Progenitor cell of endocrine pancreas (in vitro differentiated cells): ENCODE results near the gene CTSS. TPM values are rescaled to one million over a fixed set of nuclear protein-coding genes. Genes with fewer than 3 reads are reported as not detected.
"Not testable (repeated sequence)": the region's sequence is repeated elsewhere in the genome, so short reads cannot be mapped to it uniquely, and the experiment has no call there.

Source experiments
- DNase-seq: peaks from one replicate; pipeline ENCODE4 v3.0.0; 2021; ENCODE audit warnings: low spot score; ENCODE audit not compliant: unreplicated experiment
- H3K27ac Mint-ChIP-seq: 2 replicates; pipeline ENCODE4 v1.8.0; 2021; ENCODE audit warnings: mild to moderate bottlenecking, moderate library complexity, mixed read lengths
- H3K27me3 Mint-ChIP-seq: 2 replicates; pipeline ENCODE4 v1.8.0; 2021; ENCODE audit warnings: mixed read lengths
- H3K36me3 Mint-ChIP-seq: 2 replicates; pipeline ENCODE4 v1.8.0; 2022; ENCODE audit warnings: mixed read lengths; ENCODE audit not compliant: insufficient read depth
- H3K4me1 Mint-ChIP-seq: 2 replicates; pipeline ENCODE4 v1.8.0; 2021; ENCODE audit warnings: low read depth, mixed read lengths
- H3K4me3 Mint-ChIP-seq: 2 replicates; pipeline ENCODE4 v1.8.0; 2021; ENCODE audit warnings: low read depth, mild to moderate bottlenecking, moderate library complexity, mixed read lengths
- H3K9me3 Mint-ChIP-seq: 2 replicates; pipeline ENCODE4 v1.8.0; 2021; ENCODE audit warnings: low read depth, mixed read lengths
- total RNA-seq: library from RNA; stranded (reverse); gene quantifications from 2 replicates; pipeline ENCODE4 v1.2.1, GENCODE V29; 2021
- TF ChIP-seq, protein P1 (sequence below): fragments of 200-600 bp; sonication (generic); IDR thresholded peaks from one replicate; pipeline ENCODE4 v1.5.0; 2021; ENCODE audit warnings: antibody characterized with exemption, mild to moderate bottlenecking; ENCODE audit not compliant: unreplicated experiment

CTSS gene
- total RNA-seq, 1 donor from 2014 or later = 0.17 TPM

- H3K4me1 Mint-ChIP-seq = no peaks in the 10 kb centered on the region
- H3K4me3 Mint-ChIP-seq = no peak overlapping the region
- H3K27ac Mint-ChIP-seq = no peak overlapping the region
- TF ChIP-seq, protein P1, sequence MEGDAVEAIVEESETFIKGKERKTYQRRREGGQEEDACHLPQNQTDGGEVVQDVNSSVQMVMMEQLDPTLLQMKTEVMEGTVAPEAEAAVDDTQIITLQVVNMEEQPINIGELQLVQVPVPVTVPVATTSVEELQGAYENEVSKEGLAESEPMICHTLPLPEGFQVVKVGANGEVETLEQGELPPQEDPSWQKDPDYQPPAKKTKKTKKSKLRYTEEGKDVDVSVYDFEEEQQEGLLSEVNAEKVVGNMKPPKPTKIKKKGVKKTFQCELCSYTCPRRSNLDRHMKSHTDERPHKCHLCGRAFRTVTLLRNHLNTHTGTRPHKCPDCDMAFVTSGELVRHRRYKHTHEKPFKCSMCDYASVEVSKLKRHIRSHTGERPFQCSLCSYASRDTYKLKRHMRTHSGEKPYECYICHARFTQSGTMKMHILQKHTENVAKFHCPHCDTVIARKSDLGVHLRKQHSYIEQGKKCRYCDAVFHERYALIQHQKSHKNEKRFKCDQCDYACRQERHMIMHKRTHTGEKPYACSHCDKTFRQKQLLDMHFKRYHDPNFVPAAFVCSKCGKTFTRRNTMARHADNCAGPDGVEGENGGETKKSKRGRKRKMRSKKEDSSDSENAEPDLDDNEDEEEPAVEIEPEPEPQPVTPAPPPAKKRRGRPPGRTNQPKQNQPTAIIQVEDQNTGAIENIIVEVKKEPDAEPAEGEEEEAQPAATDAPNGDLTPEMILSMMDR = no peak
- DNase-seq = no peak
- no peaks in the 10 kb centered on the region for H3K9me3 Mint-ChIP-seq
- no peaks in the 10 kb centered on the region for H3K27me3 Mint-ChIP-seq
- H3K36me3 Mint-ChIP-seq = no peaks in the 10 kb centered on the region
Measured at GRCh38 chr1:150788946-150789345, 23.4 kb upstream of the CTSS start.

DNA sequence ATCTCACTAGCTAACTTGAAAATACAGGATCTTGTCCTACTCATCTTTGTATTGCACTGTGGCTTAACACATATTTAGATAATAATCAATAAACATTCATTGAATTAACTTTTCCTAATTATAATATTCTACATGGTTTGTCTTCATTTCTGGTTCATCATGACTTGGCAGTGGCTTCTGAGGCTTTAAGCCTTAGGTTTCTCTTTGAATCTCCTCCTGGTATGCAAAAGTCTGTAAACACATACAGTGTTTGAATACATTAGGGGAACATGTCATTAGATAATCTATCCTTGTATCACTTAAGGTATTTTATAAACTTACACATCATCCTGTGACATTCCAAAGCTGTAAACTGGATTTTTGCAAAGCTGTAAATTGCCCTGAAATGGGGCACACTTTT, 21.9 kb upstream of the CTSS start:
- Mint-ChIP-seq H3K27me3 (no peaks in the 10 kb centered on the region), H3K27ac (no peak overlapping the region), H3K4me3 (no peak overlapping the region), H3K36me3 (no peaks in the 10 kb centered on the region), H3K4me1 (no peaks in the 10 kb centered on the region), H3K9me3 (no peaks in the 10 kb centered on the region)
- TF ChIP-seq, protein P1 = no peak
- DNase-seq = no peak

DNA sequence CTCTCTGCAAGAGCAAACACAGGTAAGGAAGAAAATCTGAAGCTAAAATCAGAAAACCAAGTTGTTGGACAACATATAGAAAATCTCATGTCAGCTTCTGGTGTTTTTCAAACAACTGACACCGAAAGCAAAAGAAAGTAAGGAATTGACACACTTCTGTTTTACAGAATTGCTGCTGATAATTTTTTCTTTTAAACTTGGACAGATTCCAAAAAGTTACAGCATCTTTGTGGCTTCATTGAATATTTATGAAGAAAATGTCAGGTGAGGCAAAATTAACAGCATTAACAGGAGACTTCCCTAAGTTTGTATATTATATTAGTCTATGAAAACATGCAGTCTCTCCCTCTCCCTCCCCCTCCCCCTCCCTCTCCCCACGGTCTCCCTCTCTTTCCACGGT, 14.9 kb upstream of the CTSS start:
- H3K4me3 Mint-ChIP-seq = no peak overlapping the region
- H3K27me3 Mint-ChIP-seq = no peaks in the 10 kb centered on the region
- TF ChIP-seq, protein P1 = no peak
- no peak overlapping the region for H3K27ac Mint-ChIP-seq
- peaks cover 5% of the 10 kb centered on the region for H3K9me3 Mint-ChIP-seq
- DNase-seq = no peak
- H3K36me3 Mint-ChIP-seq = peaks cover 4% of the 10 kb centered on the region
- H3K4me1 Mint-ChIP-seq = no peaks in the 10 kb centered on the region

DNA sequence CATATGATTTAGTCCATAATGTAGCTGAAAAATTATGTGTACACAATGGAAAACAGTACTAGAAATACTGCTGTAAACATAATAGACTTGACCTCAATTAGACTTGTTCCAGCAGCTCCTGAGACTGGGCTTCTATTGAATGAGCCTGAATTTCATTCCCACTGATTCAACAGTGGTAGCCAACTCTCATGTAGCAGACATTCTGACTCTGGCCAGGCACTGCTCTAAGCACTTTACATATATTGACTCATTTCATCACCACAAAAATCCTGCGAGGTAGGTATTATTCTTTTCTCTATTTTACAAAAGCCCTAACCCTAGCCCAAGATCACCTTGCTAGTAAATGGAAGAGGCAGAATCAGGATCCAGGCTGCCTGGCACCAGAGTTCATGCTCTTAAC, 12.8 kb upstream of the CTSS start:
- peaks cover 4% of the 10 kb centered on the region for H3K36me3 Mint-ChIP-seq
- TF ChIP-seq, protein P1 = no peak
- H3K9me3 Mint-ChIP-seq = peaks cover 5% of the 10 kb centered on the region
- no peak for DNase-seq
- H3K27me3 Mint-ChIP-seq = no peaks in the 10 kb centered on the region
- no peak overlapping the region for H3K27ac Mint-ChIP-seq
- no peak overlapping the region for H3K4me3 Mint-ChIP-seq
- no peaks in the 10 kb centered on the region for H3K4me1 Mint-ChIP-seq

- Mint-ChIP-seq H3K27me3 (no peaks in the 10 kb centered on the region), H3K4me1 (no peaks in the 10 kb centered on the region), H3K27ac (no peak overlapping the region), H3K4me3 (no peak overlapping the region), H3K9me3 (peaks cover 5% of the 10 kb centered on the region), H3K36me3 (peaks cover 4% of the 10 kb centered on the region)
- TF ChIP-seq, protein P1 = no peak
- DNase-seq = no peak
Measured at GRCh38 chr1:150777544-150777943, 12.0 kb upstream of the CTSS start.

DNA sequence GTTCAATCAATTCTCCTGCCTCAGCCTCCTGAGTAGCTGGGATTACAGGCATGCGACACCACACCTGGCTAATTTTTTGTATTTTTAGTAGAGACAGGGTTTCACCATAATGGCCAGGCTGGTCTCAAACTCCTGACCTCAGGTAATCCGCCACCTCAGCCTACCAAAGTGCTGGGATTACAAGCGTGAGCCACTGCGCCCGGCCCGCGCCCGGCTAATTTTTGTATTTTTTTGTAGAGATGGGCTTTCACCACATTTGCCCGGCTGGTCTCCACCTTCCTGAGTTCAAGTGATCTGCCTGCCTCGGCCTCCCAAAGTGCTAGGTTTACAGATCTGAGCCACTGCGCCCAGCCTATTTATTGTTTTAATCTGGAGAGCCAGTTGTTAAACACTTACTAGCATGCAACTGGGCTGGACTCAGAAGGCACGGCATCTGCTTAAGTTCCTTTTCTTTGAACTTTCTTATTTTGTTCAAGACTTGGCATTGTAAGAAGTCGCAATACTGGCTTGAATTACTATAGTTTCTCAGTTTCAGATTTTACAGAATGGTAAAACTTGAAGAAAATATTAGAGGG, 10.4 kb upstream of the CTSS start:
- not testable (repeated sequence) for H3K36me3 Mint-ChIP-seq, H3K9me3 Mint-ChIP-seq, DNase-seq, H3K4me1 Mint-ChIP-seq, H3K4me3 Mint-ChIP-seq, H3K27me3 Mint-ChIP-seq, H3K27ac Mint-ChIP-seq
